Renal cortex interstitium (tissue), 3 donors: Measurements from ENCODE around the gene DHFR. TPM values are rescaled to one million over a fixed set of nuclear protein-coding genes. Genes with fewer than 3 reads are reported as not detected.

Experiments used
- polyA plus RNA-seq, 3 donors: library from polyadenylated mRNA; unstranded; fragments of 120-200 nt; gene quantifications; one replicate each; pipeline ENCODE4 v1.2.1, GENCODE V29; 2013; ENCODE audit not compliant: insufficient read length in 3 of 3

The DHFR gene
- polyA plus RNA-seq, 3 donors: 59.1 to 80.5 (median 74.6) TPM

Other genes starting within 250 kb of the DHFR start
- 10 to 100 TPM; 60.6 to 81.7 (median 77.9) TPM for gene ZFYVE16, start 246.9 kb downstream of the DHFR start, polyA plus RNA-seq
- 1 to 10 TPM; 2.1 to 3.4 (median 3.2) TPM for gene FAM151B, start 166.9 kb downstream of the DHFR start, polyA plus RNA-seq
- 1 to 10 TPM in 1 of 3 donors, under 1 TPM in 2; 0.26 to 1.2 (median 0.30) TPM for gene ANKRD34B, start 84.7 kb downstream of the DHFR start, polyA plus RNA-seq
- gene MSH3, start 331 bp downstream of the DHFR start, polyA plus RNA-seq: 10 to 100 TPM; 21.5 to 25.7 (median 23.8) TPM